SH-SY5Y (cell line): ENCODE data around the gene ZNF383.

Experiments
- GATA2 ChIP-seq: IDR thresholded peaks from 2 replicates; pipeline ENCODE4 v1.6.1; 2011; ENCODE audit warnings: mild to moderate bottlenecking, low read depth, low read length
- GATA3 ChIP-seq: IDR thresholded peaks from 2 replicates; pipeline ENCODE4 v1.6.1; 2011; ENCODE audit warnings: low read depth, mild to moderate bottlenecking, low read length, moderate library complexity

Gene ZNF383

GRCh38 chr19:37217775-37218591, at the start of gene ZNF383:
TSS of gene ZNF383 (plus strand) at chr19:37218214. CDS start at chr19:37230454, 12,240 bp downstream.
- no peak for TF ChIP-seq GATA3
- TF ChIP-seq GATA2 = no peak

- TF ChIP-seq GATA3 (no peak), GATA2 (no peak)
Observed at GRCh38 chr19:37172368-37173366, 45.3 kb upstream of the ZNF383 start, which contains the start of gene ZNF585A. TSS of gene ZNF585A (minus strand) at chr19:37172695. CDS start at chr19:37169910, 2,785 bp downstream.

- TF ChIP-seq GATA3 (no peak), GATA2 (no peak)
Observed at GRCh38 chr19:37197768-37198167, 20.2 kb upstream of the ZNF383 start.

- no peak for TF ChIP-seq GATA2
- no peak for TF ChIP-seq GATA3
Observed at GRCh38 chr19:37217480-37217774, 587 bp upstream of the ZNF383 start.

GRCh38 chr19:37218592-37218935, 550 bp downstream of the ZNF383 start:
- no peak for TF ChIP-seq GATA2
- TF ChIP-seq GATA3 = no peak

- TF ChIP-seq GATA2 = no peak
- no peak for TF ChIP-seq GATA3
Observed at GRCh38 chr19:37220383-37220782, 2.4 kb downstream of the ZNF383 start.

GRCh38 chr19:37221136-37221535, 3.1 kb downstream of the ZNF383 start:
- TF ChIP-seq GATA2 (no peak), GATA3 (no peak)

- no peak for TF ChIP-seq GATA3
- no peak for TF ChIP-seq GATA2
Observed at GRCh38 chr19:37226248-37226647, 8.2 kb downstream of the ZNF383 start.

GRCh38 chr19:37227996-37228395, 10.0 kb downstream of the ZNF383 start:
- no peak for TF ChIP-seq GATA2
- TF ChIP-seq GATA3 = no peak

GRCh38 chr19:37243206-37243632, 25.2 kb downstream of the ZNF383 start:
- no peak for TF ChIP-seq GATA2
- TF ChIP-seq GATA3 = no peak

- no peak for TF ChIP-seq GATA2
- TF ChIP-seq GATA3 = no peak
Observed at GRCh38 chr19:37251308-37252229, 33.6 kb downstream of the ZNF383 start.
